Activated T-cell treated with anti-CD3 and anti-CD28 coated beads for 4 hours (primary cell): Measurements from ENCODE around the gene ONECUT3.
"Not testable (repeated sequence)": the region's sequence is repeated elsewhere in the genome, so short reads cannot be mapped to it uniquely, and the experiment has no call there.

ENCODE experiments used
- DNase-seq: peaks from one replicate; pipeline ENCODE4 v3.0.0-alpha.2; 2020

ONECUT3 gene

GRCh38 chr19:1752757-1753728, at the start of gene ONECUT3:
Gene ONECUT3 (plus strand): TSS chr19:1753506. CDS start chr19:1753663, 157 bp downstream.
- DNase-seq, result no peak

GRCh38 chr19:1704339-1704738, 49.0 kb upstream of the ONECUT3 start:
- DNase-seq, result no peak

- DNase-seq, result no peak
Observed at GRCh38 chr19:1705367-1705766, 47.9 kb upstream of the ONECUT3 start.

- not testable (repeated sequence) for DNase-seq
Observed at GRCh38 chr19:1706646-1707045, 46.7 kb upstream of the ONECUT3 start.

- DNase-seq, result no peak
Observed at GRCh38 chr19:1707240-1707639, 46.1 kb upstream of the ONECUT3 start.

- no peak for DNase-seq
Observed at GRCh38 chr19:1713170-1713569, 40.1 kb upstream of the ONECUT3 start.

- DNase-seq, result no peak
Observed at GRCh38 chr19:1715540-1715939, 37.8 kb upstream of the ONECUT3 start.

GRCh38 chr19:1717200-1717969, 35.9 kb upstream of the ONECUT3 start:
- DNase-seq, result no peak

GRCh38 chr19:1717970-1718264, 35.4 kb upstream of the ONECUT3 start:
- no peak for DNase-seq

- no peak for DNase-seq
Observed at GRCh38 chr19:1718420-1719291, 34.6 kb upstream of the ONECUT3 start.

GRCh38 chr19:1719519-1719918, 33.8 kb upstream of the ONECUT3 start:
- DNase-seq, result no peak

- no peak for DNase-seq
Observed at GRCh38 chr19:1720237-1720636, 33.1 kb upstream of the ONECUT3 start.

- DNase-seq, result no peak
Observed at GRCh38 chr19:1725100-1726064, 27.9 kb upstream of the ONECUT3 start.

- DNase-seq, result no peak
Observed at GRCh38 chr19:1728816-1729567, 24.3 kb upstream of the ONECUT3 start.

- no peak for DNase-seq
Observed at GRCh38 chr19:1729568-1729925, 23.8 kb upstream of the ONECUT3 start.

GRCh38 chr19:1730157-1730556, 23.1 kb upstream of the ONECUT3 start:
- no peak for DNase-seq

- no peak for DNase-seq
Observed at GRCh38 chr19:1734321-1734966, 18.9 kb upstream of the ONECUT3 start.

- no peak for DNase-seq
Observed at GRCh38 chr19:1736280-1736679, 17.0 kb upstream of the ONECUT3 start.

- DNase-seq, result no peak
Observed at GRCh38 chr19:1736927-1737326, 16.4 kb upstream of the ONECUT3 start.

GRCh38 chr19:1739960-1740629, 13.2 kb upstream of the ONECUT3 start:
- no peak for DNase-seq
